ENCODE results near the gene CCDC47.
"Not testable (repeated sequence)": the region's sequence is repeated elsewhere in the genome, so short reads cannot be mapped to it uniquely, and the experiment has no call there.

CCDC47 gene

DNA sequence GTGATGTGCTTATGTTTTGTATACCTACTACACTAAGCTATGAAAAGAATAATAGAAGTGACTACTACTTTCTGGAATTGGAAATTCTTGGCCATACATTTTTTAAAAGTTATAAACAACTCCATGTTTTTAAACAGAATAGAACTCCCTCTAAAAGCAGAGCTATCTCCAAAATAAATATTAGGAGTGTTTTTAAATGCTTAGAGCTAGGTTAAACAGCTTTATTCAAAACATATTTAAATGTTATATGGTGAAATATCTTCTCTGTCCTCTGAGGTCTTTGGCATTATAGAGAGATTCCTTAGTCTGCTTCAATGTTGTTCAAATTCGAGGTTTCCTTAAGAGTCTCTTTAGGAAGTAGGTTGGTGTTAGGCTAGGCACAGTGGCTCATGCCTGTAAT is 30.9 kb upstream of the CCDC47 start:
- CTCF ChIA-PET, result interaction anchor here (0.8 to 0.9 kb wide), 3 partner anchors 30 to 138 kb away, joined by 3 to 4 read pairs (median 3); no protein-coding TSS in a partner anchor
- no peak for DNase-seq (ENCODE audit: low spot score)
- TF ChIP-seq CTCF (conservative IDR thresholded peaks at IDR 0.05; ENCODE audit: low read depth), result no peak
- no peak overlapping the region for H3K27ac ChIP-seq
- POLR2A ChIA-PET (ENCODE audit: low non-redundant PET), result no interaction called here

DNA sequence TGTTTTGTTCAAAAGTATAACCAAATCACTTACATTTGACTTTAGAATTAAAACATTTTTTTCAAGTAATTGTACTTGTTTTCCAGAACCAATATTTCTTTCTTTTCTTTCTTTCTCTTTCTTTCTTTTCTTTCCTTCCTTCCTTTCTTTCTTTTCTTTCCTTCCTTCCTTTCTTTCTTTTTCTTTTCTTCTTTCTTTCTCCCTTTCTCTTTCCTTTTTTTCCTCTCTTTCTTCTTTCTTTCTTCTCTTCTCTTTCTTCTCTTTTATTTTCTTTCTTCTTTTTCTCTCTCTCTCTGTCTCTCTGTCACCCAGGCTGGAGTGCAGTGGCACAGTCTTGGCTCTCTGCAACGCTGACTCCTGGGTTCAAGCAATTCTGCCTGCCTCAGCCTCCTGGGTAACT is 27.4 kb upstream of the CCDC47 start:
- ChIA-PET POLR2A (ENCODE audit: low non-redundant PET) (no interaction called here), CTCF (interaction anchor here (0.7 kb wide), 1 partner anchor 12 kb away, joined by 3 read pairs; no protein-coding TSS in a partner anchor)
- H3K27ac ChIP-seq, result no peak overlapping the region
- TF ChIP-seq CTCF (conservative IDR thresholded peaks at IDR 0.05; ENCODE audit: low read depth), result no peak
- no peak for DNase-seq (ENCODE audit: low spot score)

- TF ChIP-seq CTCF (conservative IDR thresholded peaks at IDR 0.05; ENCODE audit: low read depth), result no peak
- no peak overlapping the region for H3K27ac ChIP-seq
- POLR2A ChIA-PET (ENCODE audit: low non-redundant PET), result no interaction called here
- CTCF ChIA-PET, result interaction anchor here (0.7 kb wide), 1 partner anchor 104 kb away, joined by 5 read pairs; no protein-coding TSS in a partner anchor
- no peak for DNase-seq (ENCODE audit: low spot score)
Observed at GRCh38 chr17:63798572-63799106, 25.2 kb upstream of the CCDC47 start.

DNA sequence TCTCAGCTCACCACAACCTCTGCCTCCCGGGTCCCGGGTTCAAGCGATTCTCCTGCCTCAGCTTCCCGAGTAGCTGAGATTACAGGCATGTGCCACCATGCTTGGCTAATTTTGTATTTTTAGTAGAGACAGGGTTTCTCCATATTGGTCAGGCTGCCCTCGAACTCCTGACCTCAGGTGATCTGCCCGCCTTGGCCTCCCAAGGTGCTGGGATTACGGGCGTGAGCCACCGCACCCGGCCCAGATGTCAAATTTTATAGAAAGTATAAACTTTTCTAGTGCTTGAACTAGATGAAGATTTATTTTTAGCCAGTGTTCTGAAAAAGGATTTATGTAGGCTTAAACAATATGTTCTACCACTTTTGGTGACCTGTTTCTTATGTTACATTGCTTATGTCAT is 23.0 kb upstream of the CCDC47 start:
- DNase-seq (ENCODE audit: low spot score); CTCF ChIA-PET; POLR2A ChIA-PET (ENCODE audit: low non-redundant PET); H3K27ac ChIP-seq: not testable (repeated sequence)

DNA sequence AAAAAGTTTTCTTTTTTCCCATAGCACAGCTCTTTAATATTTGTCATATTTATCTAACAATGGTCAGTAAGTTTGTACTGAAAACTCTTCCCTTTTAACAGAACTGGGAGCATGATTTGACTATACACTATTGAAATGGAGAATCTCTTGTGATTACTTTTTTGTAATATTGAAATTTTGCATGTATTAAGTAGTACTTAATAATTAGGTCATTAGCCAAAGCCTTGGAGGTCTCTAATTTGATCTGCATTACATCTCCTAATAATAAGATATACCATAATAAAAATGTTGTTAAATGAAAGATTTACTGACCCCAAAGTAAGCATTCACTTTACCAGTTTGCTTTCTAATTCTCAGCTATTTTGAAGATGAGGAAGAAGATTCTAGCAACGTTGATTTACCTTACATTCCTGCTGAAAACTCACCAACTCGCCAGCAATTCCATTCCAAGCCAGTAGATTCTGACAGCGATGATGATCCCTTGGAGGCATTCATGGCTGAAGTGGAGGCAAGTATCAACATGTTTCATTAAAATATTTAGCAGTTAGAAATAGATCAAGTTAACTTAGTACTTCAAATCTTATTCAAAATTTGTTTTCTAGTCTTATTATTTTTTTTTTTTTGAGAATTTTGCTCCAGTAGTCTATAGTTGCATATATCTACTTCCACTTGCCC is 18.8 kb upstream of the CCDC47 start:
- DNase-seq (ENCODE audit: low spot score), result peak; percentile 51
- no peak for TF ChIP-seq CTCF (conservative IDR thresholded peaks at IDR 0.05; ENCODE audit: low read depth)
- peak overlapping the region; percentile 47 for H3K27ac ChIP-seq
- POLR2A ChIA-PET (ENCODE audit: low non-redundant PET), result no interaction called here
- CTCF ChIA-PET, result interaction anchor here (0.6 kb wide), 1 partner anchor 18 kb away, joined by 3 read pairs; the partner anchor contains the start of gene DDX42

- no peak for TF ChIP-seq CTCF (conservative IDR thresholded peaks at IDR 0.05; ENCODE audit: low read depth)
- H3K27ac ChIP-seq, result peak overlapping the region; percentile 45
- ChIA-PET POLR2A (ENCODE audit: low non-redundant PET) (no interaction called here), CTCF (interaction anchor here (0.6 kb wide), 1 partner anchor 40 kb away, joined by 3 read pairs; no protein-coding TSS in a partner anchor)
- DNase-seq (ENCODE audit: low spot score), result no peak
Observed at GRCh38 chr17:63790057-63790456, 16.7 kb upstream of the CCDC47 start.

Data from RWPE1 (cell line).